GM10248 (cell line): ENCODE data around the gene SPRR2B.

ENCODE experiments used
- CTCF ChIA-PET: fragments of 300-600 bp; sonication (Branson Sonifier 250); formaldehyde crosslinking; extraction: SDS; loops from one replicate; lab custom pipeline; 2021; ENCODE audit warnings: antibody characterized with exemption; lab: Yijun Ruan, JAX
- POLR2A ChIA-PET: fragments of 350-650 bp; sonication (Branson Sonifier 250); formaldehyde crosslinking; extraction: SDS; loops from one replicate; lab custom pipeline; 2020; ENCODE audit warnings: antibody characterized with exemption; lab: Yijun Ruan, JAX
- DNase-seq: peaks from one replicate; pipeline ENCODE4 v3.0.0; 2012; ENCODE audit errors: extremely low spot score
- CTCF ChIP-seq: IDR thresholded peaks from 2 replicates; pipeline ENCODE4 v1.5.1; 2012; ENCODE audit warnings: mild to moderate bottlenecking, low read depth; ENCODE audit errors: extremely low read depth, missing control alignments, control extremely low read depth

The SPRR2B gene

GRCh38 chr1:153035211-153035610 lies 36.2 kb downstream of the SPRR2B start:
- no peak for TF ChIP-seq CTCF
- no peak for DNase-seq
- POLR2A ChIA-PET: no interaction called here
- CTCF ChIA-PET: interaction anchor here (1.8 kb wide), 1 partner anchor 11 kb away, joined by 6 read pairs; no protein-coding TSS in a partner anchor

- CTCF ChIA-PET: interaction anchor here (1.0 to 1.7 kb wide), 4 partner anchors 10 to 107 kb away, joined by 3 to 4 read pairs (median 4); no protein-coding TSS in a partner anchor
These were observed 38.6 kb downstream of the SPRR2B start for GRCh38 chr1:153032677-153033308.

GRCh38 chr1:153032073-153032472 lies 39.3 kb downstream of the SPRR2B start:
- no peak for TF ChIP-seq CTCF
- CTCF ChIA-PET: interaction anchor here (1.0 to 1.7 kb wide), 5 partner anchors 9 to 106 kb away, joined by 3 to 4 read pairs (median 3); no protein-coding TSS in a partner anchor
- DNase-seq: no peak
- POLR2A ChIA-PET: no interaction called here

More at GRCh38 chr1:153032677-153033308, 38.6 kb downstream of the SPRR2B start:
- POLR2A ChIA-PET: no interaction called here
- peak; percentile 17 for TF ChIP-seq CTCF
- no peak for DNase-seq

- ChIA-PET POLR2A (no interaction called here), CTCF (no interaction called here)
- no peak for DNase-seq
- TF ChIP-seq CTCF: no peak
These were observed 40.5 kb downstream of the SPRR2B start, which contains the start of gene SPRR1B for GRCh38 chr1:153030895-153031294. SPRR1B (plus strand) TSS chr1:153031203; CDS start chr1:153032346, 1,143 bp downstream.

- no peak for DNase-seq
- TF ChIP-seq CTCF: no peak
- ChIA-PET CTCF (no interaction called here), POLR2A (no interaction called here)
These were observed 42.6 kb downstream of the SPRR2B start for GRCh38 chr1:153028766-153029165.

GRCh38 chr1:153025797-153026196 lies 45.6 kb downstream of the SPRR2B start:
- CTCF ChIA-PET: no interaction called here

More at GRCh38 chr1:153025797-153026196, 45.6 kb downstream of the SPRR2B start:
- POLR2A ChIA-PET: no interaction called here
- no peak for DNase-seq
- TF ChIP-seq CTCF: no peak
